ENCODE measurements around the gene DMXL1.

GRCh38 chr5:119274030-119274766, 203.3 kb downstream of the DMXL1 start:
- TF ChIP-seq ZNF202 (tag by site-specific recombination; IDR thresholded peaks at IDR 0.05; ENCODE audit: borderline replicate concordance), result no peak
- no peak for TF ChIP-seq ZNF302 (tag by site-specific recombination; IDR thresholded peaks at IDR 0.05; ENCODE audit: low read depth)
- TF ChIP-seq ZNF274 (IDR thresholded peaks at IDR 0.05; ENCODE audit: low read length), result no peak
- TF ChIP-seq ZNF274 (tag by site-specific recombination; IDR thresholded peaks at IDR 0.05; ENCODE audit: borderline replicate concordance), result no peak

All from HEK293 (cell line).